ENCODE results near the gene ZBED4.

DNA sequence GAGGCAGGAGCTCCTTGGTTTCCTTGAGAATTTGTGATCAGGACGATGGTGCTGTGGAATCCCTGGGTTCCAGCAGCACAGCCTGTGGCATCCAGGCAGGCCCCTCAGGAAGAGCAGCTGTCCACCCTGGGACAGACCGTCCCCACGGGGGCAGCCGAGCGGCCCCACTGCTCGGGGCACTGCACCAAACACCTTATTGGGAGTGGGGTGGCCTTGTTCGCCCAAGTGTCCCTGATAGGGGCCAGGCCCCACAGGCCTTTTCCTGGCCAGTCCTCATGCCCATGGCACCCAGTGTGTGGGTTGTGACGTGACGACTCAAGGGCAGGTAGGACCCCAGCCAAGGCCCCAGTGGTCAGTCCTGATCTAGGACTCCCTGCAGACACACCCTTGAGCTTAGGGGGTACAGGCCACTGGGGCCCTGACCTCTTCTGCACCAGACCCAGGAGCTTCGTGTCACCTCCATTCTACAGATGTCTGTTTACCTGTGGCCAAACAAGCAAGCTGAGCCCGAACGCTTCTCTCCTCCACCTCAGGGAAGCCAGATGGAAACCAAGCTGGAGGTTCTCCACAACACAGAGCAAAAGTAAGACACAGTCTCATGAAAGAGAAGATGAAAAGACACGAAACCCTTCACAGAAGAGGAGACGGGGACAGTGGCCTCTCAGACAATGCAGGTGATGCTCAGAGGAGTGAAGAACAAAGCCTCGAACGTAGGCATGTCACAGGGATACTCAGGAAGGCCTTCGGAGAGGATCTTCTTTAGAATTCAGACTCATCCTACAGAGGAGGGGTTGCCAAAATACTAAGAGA lies 24.4 kb upstream of the ZBED4 start:
- no peak for TF ChIP-seq CTCF (IDR thresholded peaks at IDR 0.05; ENCODE audit: low read depth, low read length, poor library complexity, severe bottlenecking)
- TF ChIP-seq EZH2phosphoT487 (IDR thresholded peaks at IDR 0.05; ENCODE audit: borderline replicate concordance, low read length) = no peak
